ENCODE measurements around the gene SH3RF3.

- TF ChIP-seq POLR2A (IDR thresholded peaks at IDR 0.05) = no peak
- TF ChIP-seq CTCF (IDR thresholded peaks at IDR 0.05) = no peak
These were observed 327.8 kb downstream of the SH3RF3 start for GRCh38 chr2:109456776-109457175.
